IMR-90 (cell line): ENCODE results near the gene C17orf107. TPM values are rescaled to one million over a fixed set of nuclear protein-coding genes. Genes with fewer than 3 reads are reported as not detected.

Source experiments
- ATAC-seq: fragments of 200-7000 bp; cut with Tn5 transposase; 2 replicates; pipeline ENCODE4 v1.9.1; 2020; ENCODE audit warnings: low read depth, mild to moderate bottlenecking, moderate library complexity
- BruUV-seq: library from RNA; stranded (reverse); fragments of 400-500 nt; replicated peaks from 2 replicates; lab custom pipeline; 2021; lab: Mats Ljungman, UMichigan
- CTCF ChIA-PET: fragments of 300-600 bp; formaldehyde crosslinking; extraction: SDS; loops from one replicate; lab custom pipeline; 2021; ENCODE audit warnings: antibody characterized with exemption; lab: Yijun Ruan, JAX
- POLR2A ChIA-PET: fragments of 300-600 bp; sonication (Branson Sonifier 250); formaldehyde crosslinking; loops from one replicate; lab custom pipeline; 2022; ENCODE audit warnings: antibody characterized with exemption; ENCODE audit not compliant: unreplicated experiment; lab: Charles Lee
- DNase-seq: peaks from one replicate; pipeline ENCODE4 v3.0.0; 2013
- H2AFZ ChIP-seq: replicated peaks from 2 replicates; pipeline ENCODE3; 2013; ENCODE audit warnings: low read length, mild to moderate bottlenecking; ENCODE audit not compliant: poor library complexity
- H2AK5ac ChIP-seq: 2 replicates; pipeline ENCODE4 v1.6.1; 2013; ENCODE audit warnings: low read depth, low read length, inconsistent platforms
- H2AK9ac ChIP-seq: replicated peaks from 2 replicates; pipeline ENCODE3; 2013; ENCODE audit warnings: mild to moderate bottlenecking, low read depth, low read length, moderate library complexity; ENCODE audit not compliant: poor library complexity
- H2BK120ac ChIP-seq: 2 replicates; pipeline ENCODE4 v1.6.1; 2013; ENCODE audit warnings: low read depth, low read length, inconsistent platforms
- H2BK15ac ChIP-seq: 3 replicates; pipeline ENCODE4 v1.6.1; 2013; ENCODE audit warnings: low read depth, low read length, inconsistent platforms
- H2BK20ac ChIP-seq: 2 replicates; pipeline ENCODE4 v1.6.1; 2013; ENCODE audit warnings: low read depth, mild to moderate bottlenecking, inconsistent platforms, low read length, moderate library complexity
- H2BK5ac ChIP-seq: 2 replicates; pipeline ENCODE4 v1.6.1; 2013; ENCODE audit warnings: mild to moderate bottlenecking, low read depth, low read length, inconsistent platforms; ENCODE audit not compliant: poor library complexity, severe bottlenecking
- H3K14ac ChIP-seq: replicated peaks from 2 replicates; pipeline ENCODE4 v1.6.1; 2013; ENCODE audit warnings: low read depth, low read length, inconsistent platforms
- H3K18ac ChIP-seq: 2 replicates; pipeline ENCODE4 v1.6.1; 2013; ENCODE audit warnings: low read depth, low read length, control low read depth
- H3K23ac ChIP-seq: 2 replicates; pipeline ENCODE4 v1.6.1; 2013; ENCODE audit warnings: low read depth, low read length, inconsistent platforms
- H3K27ac ChIP-seq: 2 replicates; pipeline ENCODE4 v1.5.1; 2013; ENCODE audit warnings: mild to moderate bottlenecking, control low read depth, low read length; ENCODE audit not compliant: insufficient read depth
- H3K27me3 ChIP-seq: 2 replicates; pipeline ENCODE4 v1.6.1; 2013; ENCODE audit warnings: low read length; ENCODE audit not compliant: control insufficient read depth, insufficient read depth
- H3K36me3 ChIP-seq: 2 replicates; pipeline ENCODE4 v1.6.1; 2013; ENCODE audit warnings: low read length, mixed read lengths; ENCODE audit not compliant: control insufficient read depth, insufficient read depth
- H3K4ac ChIP-seq: 2 replicates; pipeline ENCODE4 v1.6.1; 2013; ENCODE audit warnings: low read depth, low read length, inconsistent platforms
- H3K4me1 ChIP-seq: 2 replicates; pipeline ENCODE4 v1.6.1; 2013; ENCODE audit warnings: low read length, mixed read lengths; ENCODE audit not compliant: control insufficient read depth, insufficient read depth
- H3K4me2 ChIP-seq: 2 replicates; pipeline ENCODE4 v1.6.1; 2013; ENCODE audit warnings: low read depth, mild to moderate bottlenecking, control low read depth, low read length, moderate library complexity
- H3K4me3 ChIP-seq: 2 replicates; pipeline ENCODE4 v1.5.1; 2013; ENCODE audit warnings: low read depth, mild to moderate bottlenecking, control low read depth, low read length, moderate library complexity; ENCODE audit not compliant: insufficient read depth
- H3K56ac ChIP-seq: 2 replicates; pipeline ENCODE4 v1.6.1; 2013; ENCODE audit warnings: low read length, inconsistent platforms; ENCODE audit not compliant: insufficient read depth; ENCODE audit errors: extremely low read depth
- H3K79me1 ChIP-seq, 2 experiments: 2 replicates each; pipeline ENCODE4 v1.6.1; 2013; ENCODE audit warnings: low read length in 2 of 2, inconsistent platforms in 1 of 2, low read depth in 1 of 2
- H3K9ac ChIP-seq: 2 replicates; pipeline ENCODE4 v1.6.1; 2013; ENCODE audit warnings: low read depth, low read length, control low read depth
- H3K9me1 ChIP-seq: 2 replicates; pipeline ENCODE4 v1.6.1; 2013; ENCODE audit warnings: low read length, inconsistent platforms; ENCODE audit not compliant: insufficient read depth
- H3K9me3 ChIP-seq: 2 replicates; pipeline ENCODE4 v1.6.1; 2013; ENCODE audit warnings: low read length; ENCODE audit not compliant: control insufficient read depth, insufficient read depth
- H4K20me1 ChIP-seq: 2 replicates; pipeline ENCODE4 v1.6.1; 2013; ENCODE audit warnings: low read length, inconsistent platforms; ENCODE audit not compliant: insufficient read depth
- H4K5ac ChIP-seq: 2 replicates; pipeline ENCODE4 v1.6.1; 2013; ENCODE audit warnings: mild to moderate bottlenecking, low read depth, low read length, control low read depth
- H4K8ac ChIP-seq, 2 experiments: 2 replicates each; pipeline ENCODE4 v1.6.1; 2013; ENCODE audit warnings: low read depth in 2 of 2, low read length in 2 of 2, control low read depth in 1 of 2, inconsistent platforms in 1 of 2
- H4K91ac ChIP-seq: 2 replicates; pipeline ENCODE4 v1.6.1; 2013; ENCODE audit warnings: low read depth, low read length, inconsistent platforms; ENCODE audit not compliant: insufficient read depth
- BHLHE40 ChIP-seq: fragments of 150-350 bp; IDR thresholded peaks from 2 replicates; pipeline ENCODE4 v1.6.1; 2016; ENCODE audit warnings: mild to moderate bottlenecking, low read depth, low read length
- CEBPB ChIP-seq: IDR thresholded peaks from 2 replicates; pipeline ENCODE4 v1.6.1; 2012; ENCODE audit warnings: low read depth, low read length, improper control_type of control experiment
- CHD1 ChIP-seq: IDR thresholded peaks from 2 replicates; pipeline ENCODE4 v1.6.1; 2012; ENCODE audit warnings: low read depth, low read length, improper control_type of control experiment
- ELK1 ChIP-seq: fragments of 150-350 bp; IDR thresholded peaks from 2 replicates; pipeline ENCODE4 v1.6.1; 2016; ENCODE audit warnings: low read depth, mild to moderate bottlenecking, low read length, moderate library complexity, borderline replicate concordance
- FOS ChIP-seq: fragments of 150-350 bp; IDR thresholded peaks from 2 replicates; pipeline ENCODE4 v1.6.1; 2016; ENCODE audit warnings: low read depth, low read length
- MAFK ChIP-seq: IDR thresholded peaks from 2 replicates; pipeline ENCODE4 v1.6.1; 2012; ENCODE audit warnings: low read depth, low read length, improper control_type of control experiment
- MAZ ChIP-seq: IDR thresholded peaks from 2 replicates; pipeline ENCODE4 v1.6.1; 2012; ENCODE audit warnings: low read depth, mild to moderate bottlenecking, low read length, improper control_type of control experiment, moderate library complexity, borderline replicate concordance
- NFE2L2 ChIP-seq: fragments of 150-350 bp; IDR thresholded peaks from 2 replicates; pipeline ENCODE4 v1.6.1; 2016; ENCODE audit warnings: low read depth, mild to moderate bottlenecking, low read length
- RAD21 ChIP-seq: IDR thresholded peaks from 2 replicates; pipeline ENCODE4 v1.6.1; 2012; ENCODE audit warnings: low read length, improper control_type of control experiment
- RCOR1 ChIP-seq: IDR thresholded peaks from 2 replicates; pipeline ENCODE4 v1.6.1; 2012; ENCODE audit warnings: mild to moderate bottlenecking, low read length, improper control_type of control experiment; ENCODE audit not compliant: insufficient replicate concordance
- RFX5 ChIP-seq: IDR thresholded peaks from 2 replicates; pipeline ENCODE4 v1.8.0; 2012; ENCODE audit warnings: low read depth, mild to moderate bottlenecking, low read length, moderate library complexity
- WGBS, 2 experiments: methylation state at CpG; one replicate each; pipeline versions ENCODE4 v1.1.5 to v1.1.7; 2013; ENCODE audit warnings: missing lambda C conversion rate in 2 of 2; ENCODE audit not compliant: insufficient read length in 1 of 2; ENCODE audit errors: extremely low coverage in 2 of 2; 5-methylcytosine and 5-hydroxymethylcytosine counted together
- dilution Hi-C: fragments of 300-500 bp; cut with HindIII; formaldehyde crosslinking; loops from one replicate; pipeline ENCODE4 v1.14.3; 2018; ENCODE audit warnings: low sequenced_read_pairs; ENCODE audit not compliant: unreplicated experiment
- in situ Hi-C: fragments of 300-500 bp; cut with MboI; formaldehyde crosslinking; loops from 3 replicates; pipeline ENCODE4 v1.14.3; 2019; ENCODE audit warnings: low sequenced_read_pairs, inconsistent platforms, mixed read lengths
- intact Hi-C: fragments of 100-400 bp; cut with micrococcal nuclease; formaldehyde crosslinking; loops from 2 replicates; pipeline ENCODE4 v1.10.0; 2022
- polyA plus RNA-seq, 3 experiments: library from polyadenylated mRNA; depleted of rRNA; stranded (reverse); fragments of >200 nt; gene quantifications; 2 replicates each; pipeline ENCODE4 v1.2.3, GENCODE V29; 2012; ENCODE audit warnings: low replicate concordance in 1 of 3
- total RNA-seq: library from RNA; depleted of rRNA; stranded (reverse); fragments of >200 nt; gene quantifications from 2 replicates; pipeline ENCODE4 v1.2.3, GENCODE V29; 2012
- TF ChIP-seq, protein P1 (sequence below): conservative IDR thresholded peaks from 2 replicates; pipeline ENCODE4 v1.5.1; 2012; ENCODE audit warnings: mild to moderate bottlenecking, low read depth, low read length, improper control_type of control experiment

The C17orf107 gene
- total and polyA plus RNA-seq, 2 of the 4 experiments (the other 2 are of a cell fraction), result 0.54 to 0.82 TPM

DNA sequence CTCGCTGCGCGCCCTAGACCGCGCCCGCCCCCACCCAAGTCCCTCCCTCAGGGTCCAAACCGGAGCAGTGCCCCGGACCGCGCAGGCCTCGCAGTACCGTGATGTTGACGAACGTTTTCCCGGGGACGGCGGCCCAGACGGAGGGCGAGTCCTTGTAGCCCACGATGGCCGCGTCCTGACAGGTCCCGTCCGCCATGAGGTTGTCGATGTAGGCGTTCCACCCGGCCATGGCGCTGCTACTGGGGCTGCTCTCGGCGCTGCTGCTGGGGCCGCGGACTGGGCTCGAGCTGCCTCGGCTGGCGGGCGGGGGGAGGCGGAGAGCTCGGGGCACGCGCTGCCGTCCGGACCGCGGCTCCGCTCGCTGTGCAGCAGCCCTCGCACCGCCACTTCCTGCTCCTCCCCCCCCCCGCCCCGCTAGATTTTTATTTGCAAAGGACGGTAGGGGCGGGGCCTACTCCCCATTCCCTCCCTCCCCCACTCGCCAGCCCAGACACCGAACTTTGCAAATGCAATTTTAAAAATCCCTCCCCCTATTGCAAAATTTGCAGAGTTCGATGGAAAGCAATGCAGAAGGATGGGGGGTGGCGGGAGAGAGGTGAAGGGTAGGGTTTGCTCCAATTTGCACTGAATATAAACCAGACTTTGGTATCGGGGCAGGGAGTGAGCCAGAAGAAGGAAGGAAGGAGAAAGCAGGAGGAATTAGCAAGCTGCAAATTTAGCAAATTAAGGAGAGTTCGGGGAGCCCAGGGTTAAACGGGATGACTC, 49.0 kb downstream of the C17orf107 start, which contains the start of gene PFN1 (continued):
- TF ChIP-seq CHD1, result 0 out of 2 replicates have a peak, but pooled peaks have one; percentile 58
- TF ChIP-seq MAFK, result no peak; the same call in 1 of the 2 replicates
- TF ChIP-seq NFE2L2, result no peak

- peak overlapping the region; percentile 94; the same call in 1 of the 2 replicates for H2BK20ac ChIP-seq
- TF ChIP-seq RAD21 (no peak), FOS (no peak), ELK1 (no peak), CHD1 (no peak), BHLHE40 (peak; percentile 41; the same call in 1 of the 2 replicates), CEBPB (no peak), MAFK (no peak), NFE2L2 (no peak), RFX5 (no peak), RCOR1 (peak; percentile 37), MAZ (no peak)
- TF ChIP-seq, protein P1, sequence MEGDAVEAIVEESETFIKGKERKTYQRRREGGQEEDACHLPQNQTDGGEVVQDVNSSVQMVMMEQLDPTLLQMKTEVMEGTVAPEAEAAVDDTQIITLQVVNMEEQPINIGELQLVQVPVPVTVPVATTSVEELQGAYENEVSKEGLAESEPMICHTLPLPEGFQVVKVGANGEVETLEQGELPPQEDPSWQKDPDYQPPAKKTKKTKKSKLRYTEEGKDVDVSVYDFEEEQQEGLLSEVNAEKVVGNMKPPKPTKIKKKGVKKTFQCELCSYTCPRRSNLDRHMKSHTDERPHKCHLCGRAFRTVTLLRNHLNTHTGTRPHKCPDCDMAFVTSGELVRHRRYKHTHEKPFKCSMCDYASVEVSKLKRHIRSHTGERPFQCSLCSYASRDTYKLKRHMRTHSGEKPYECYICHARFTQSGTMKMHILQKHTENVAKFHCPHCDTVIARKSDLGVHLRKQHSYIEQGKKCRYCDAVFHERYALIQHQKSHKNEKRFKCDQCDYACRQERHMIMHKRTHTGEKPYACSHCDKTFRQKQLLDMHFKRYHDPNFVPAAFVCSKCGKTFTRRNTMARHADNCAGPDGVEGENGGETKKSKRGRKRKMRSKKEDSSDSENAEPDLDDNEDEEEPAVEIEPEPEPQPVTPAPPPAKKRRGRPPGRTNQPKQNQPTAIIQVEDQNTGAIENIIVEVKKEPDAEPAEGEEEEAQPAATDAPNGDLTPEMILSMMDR, result no peak
Observed at GRCh38 chr17:4948931-4949320, 49.6 kb downstream of the C17orf107 start.

More at GRCh38 chr17:4948931-4949320, 49.6 kb downstream of the C17orf107 start:
- dilution Hi-C loops (no loop called here), intact Hi-C loops (loop anchor here (1.0 kb wide), 2 partner anchors 18 to 38 kb away; partner anchors contain the start of genes CAMTA2 and SPAG7), in situ Hi-C loops (no loop called here)
- WGBS, 2 experiments, result 0% methylated on average over 2 of the region's 40 CpGs; no CpG with 5 or more reads in 1 of the 2 experiments
- peaks cover 17 to 40% of the 10 kb centered on the region in 2 experiments; a peak in 3 of 4 replicates for H3K79me1 ChIP-seq
- H4K20me1 ChIP-seq, result peaks cover 46% of the 10 kb centered on the region
- peak overlapping the region; percentile 90 for H2BK5ac ChIP-seq
- H3K27ac ChIP-seq, result peak overlapping the region; percentile 91
- peak overlapping the region; percentile 62 to 99 for H4K8ac ChIP-seq
- H3K9ac ChIP-seq, result peak overlapping the region; percentile 87
- H3K9me1 ChIP-seq, result peaks cover 27% of the 10 kb centered on the region; the same call in 1 of the 2 replicates
- peak overlapping the region; percentile 91; the same call in 1 of the 3 replicates for H2BK15ac ChIP-seq
- H3K27me3 ChIP-seq, result no peaks in the 10 kb centered on the region
- peak overlapping the region; percentile 96 for H2AK9ac ChIP-seq
- POLR2A ChIA-PET, result interaction anchor here (0.6 to 3.5 kb wide), 6 partner anchors 8 to 392 kb away, joined by 3 to 19 read pairs (median 6); partner anchors contain the start of genes KIF1C and SPAG7
- peak overlapping the region; percentile 79 for H2AK5ac ChIP-seq
- no peaks in the 10 kb centered on the region for H3K9me3 ChIP-seq
- H3K56ac ChIP-seq, result peak overlapping the region; percentile 95
- ATAC-seq (peak; percentile 62), DNase-seq (peak; percentile 89)
- peak overlapping the region; percentile 98 for H3K14ac ChIP-seq
- H3K23ac ChIP-seq, result peak overlapping the region; percentile 94
- BruUV-seq, result no TSS peak
- H2AFZ ChIP-seq, result peak overlapping the region; percentile 85
- H3K4me3 ChIP-seq, result peak overlapping the region; percentile 98
- H3K4me1 ChIP-seq, result peaks cover 38% of the 10 kb centered on the region
- H3K36me3 ChIP-seq, result peaks cover 26% of the 10 kb centered on the region
- peak overlapping the region; percentile 71 for H3K18ac ChIP-seq
- H4K91ac ChIP-seq, result peak overlapping the region; percentile 91
- CTCF ChIA-PET, result no interaction called here
- peak overlapping the region; percentile 97 for H3K4ac ChIP-seq
- peak overlapping the region; percentile 95 for H2BK120ac ChIP-seq
- H3K4me2 ChIP-seq, result peak overlapping the region; percentile 88
- H4K5ac ChIP-seq, result peak overlapping the region; percentile 61
